Activated CD8-positive, alpha-beta T cell treated with anti-CD3 and anti-CD28 coated beads for 36 hours (primary cell): ENCODE data around the gene SYTL4. TPM values are rescaled to one million over a fixed set of nuclear protein-coding genes. Genes with fewer than 3 reads are reported as not detected.
"Not testable (repeated sequence)": the region's sequence is repeated elsewhere in the genome, so short reads cannot be mapped to it uniquely, and the experiment has no call there.

Source experiments
- ATAC-seq: fragments of 200-7000 bp; cut with Tn5 transposase; one replicate; pipeline ENCODE4 v1.10.0; 2021; ENCODE audit warnings: mild to moderate bottlenecking, moderate library complexity
- CTCF ChIA-PET: fragments of 350-600 bp; sonication (Branson Sonifier 250); formaldehyde crosslinking; loops from one replicate; lab custom pipeline; 2021; ENCODE audit warnings: antibody characterized with exemption; lab: Charles Lee
- POLR2A ChIA-PET: fragments of 350-600 bp; sonication (Branson Sonifier 250); formaldehyde crosslinking; loops from one replicate; lab custom pipeline; 2021; ENCODE audit warnings: antibody characterized with exemption; lab: Charles Lee
- DNase-seq: peaks from one replicate; pipeline ENCODE4 v3.0.0-alpha.2; 2020
- H3K27ac Mint-ChIP-seq: one replicate; pipeline ENCODE4 v1.8.0; 2021; ENCODE audit warnings: mild to moderate bottlenecking, mixed read lengths
- H3K27me3 Mint-ChIP-seq: one replicate; pipeline ENCODE4 v1.8.0; 2021; ENCODE audit warnings: mixed read lengths
- H3K36me3 Mint-ChIP-seq: one replicate; pipeline ENCODE4 v1.8.0; 2021; ENCODE audit warnings: low read depth, mixed read lengths
- H3K4me1 Mint-ChIP-seq: one replicate; pipeline ENCODE4 v1.8.0; 2021; ENCODE audit warnings: low read depth, mixed read lengths
- H3K4me3 Mint-ChIP-seq: one replicate; pipeline ENCODE4 v1.8.0; 2021; ENCODE audit warnings: mild to moderate bottlenecking, moderate library complexity, mixed read lengths
- H3K9me3 Mint-ChIP-seq: one replicate; pipeline ENCODE4 v1.8.0; 2021; ENCODE audit warnings: mixed read lengths
- CTCF ChIP-seq: fragments of 200-600 bp; IDR thresholded peaks from one replicate; pipeline ENCODE4 v1.8.0; 2022; ENCODE audit warnings: antibody characterized with exemption, mild to moderate bottlenecking
- intact Hi-C: fragments of 100-400 bp; cut with micrococcal nuclease; formaldehyde crosslinking; loops from one replicate; pipeline ENCODE4 v1.10.0; 2022
- total RNA-seq, 2 experiments: library from RNA; stranded (reverse); gene quantifications; one replicate each; pipeline ENCODE4 v1.2.3, GENCODE V29; 2021

Gene SYTL4
- total RNA-seq: not detected

- no peak for TF ChIP-seq CTCF
- Mint-ChIP-seq H3K27me3 (peaks cover 38% of the 10 kb centered on the region), H3K4me1 (no peaks in the 10 kb centered on the region), H3K36me3 (no peaks in the 10 kb centered on the region), H3K4me3 (no peak within 1 kb of the TSS), H3K9me3 (no peaks in the 10 kb centered on the region), H3K27ac (no peak within 1 kb of the TSS)
- ChIA-PET CTCF (no interaction called here), POLR2A (no interaction called here)
- intact Hi-C loops: no loop called here
- no peak for DNase-seq
- no peak for ATAC-seq
These were observed at the start of gene SYTL4 for GRCh38 chrX:100731441-100732281. TSS of gene SYTL4 (minus strand) at chrX:100732121. CDS start at chrX:100702037, 30,084 bp downstream.

- H3K4me3 Mint-ChIP-seq, POLR2A ChIA-PET, H3K9me3 Mint-ChIP-seq, H3K4me1 Mint-ChIP-seq, DNase-seq, H3K27me3 Mint-ChIP-seq, H3K36me3 Mint-ChIP-seq, ATAC-seq, H3K27ac Mint-ChIP-seq: not testable (repeated sequence)
- intact Hi-C loops: loop anchor here (10.0 kb wide), 1 partner anchor 255 kb away; no protein-coding TSS in a partner anchor
- CTCF ChIA-PET: interaction anchor here (0.6 to 6.7 kb wide), 20 partner anchors 8 to 284 kb away, joined by 3 to 172 read pairs (median 8); no protein-coding TSS in a partner anchor
These were observed 37.5 kb upstream of the SYTL4 start for GRCh38 chrX:100769439-100769838.

GRCh38 chrX:100768679-100769338, 36.9 kb upstream of the SYTL4 start:
- POLR2A ChIA-PET: interaction anchor here (1.0 kb wide), 1 partner anchor 82 kb away, joined by 5 read pairs; no protein-coding TSS in a partner anchor
- TF ChIP-seq CTCF: peak; percentile 93
- intact Hi-C loops: loop anchor here (1.0 to 10.0 kb wide), 2 partner anchors 82 to 254 kb away; no protein-coding TSS in a partner anchor
- H3K36me3 Mint-ChIP-seq: no peaks in the 10 kb centered on the region
- ATAC-seq (peak; percentile 94), DNase-seq (peak; percentile 92)
- no peak overlapping the region for H3K4me3 Mint-ChIP-seq
- peaks cover 4% of the 10 kb centered on the region for H3K27me3 Mint-ChIP-seq
- no peak overlapping the region for H3K27ac Mint-ChIP-seq
- CTCF ChIA-PET: interaction anchor here (0.6 to 6.7 kb wide), 31 partner anchors 8 to 355 kb away, joined by 3 to 172 read pairs (median 5); no protein-coding TSS in a partner anchor
- H3K9me3 Mint-ChIP-seq: no peaks in the 10 kb centered on the region
- H3K4me1 Mint-ChIP-seq: no peaks in the 10 kb centered on the region

- CTCF ChIA-PET: interaction anchor here (2.2 kb wide), 1 partner anchor 18 kb away, joined by 9 read pairs; no protein-coding TSS in a partner anchor
These were observed 19.0 kb upstream of the SYTL4 start for GRCh38 chrX:100750883-100751282.

More at GRCh38 chrX:100750883-100751282, 19.0 kb upstream of the SYTL4 start:
- peaks cover 7% of the 10 kb centered on the region for H3K27me3 Mint-ChIP-seq
- POLR2A ChIA-PET: no interaction called here
- no peak for TF ChIP-seq CTCF
- H3K4me1 Mint-ChIP-seq: no peaks in the 10 kb centered on the region
- no peaks in the 10 kb centered on the region for H3K9me3 Mint-ChIP-seq
- no peak overlapping the region for H3K27ac Mint-ChIP-seq
- H3K36me3 Mint-ChIP-seq: no peaks in the 10 kb centered on the region
- no peak overlapping the region for H3K4me3 Mint-ChIP-seq
- DNase-seq: no peak
- intact Hi-C loops: no loop called here
- no peak for ATAC-seq
